Activated B cell treated with CpG ODN at 0.5 μM for 24 hours (primary cell): ENCODE data around the gene DNAJC19. TPM values are rescaled to one million over a fixed set of nuclear protein-coding genes. Genes with fewer than 3 reads are reported as not detected.

Source experiments
- ATAC-seq: fragments of 200-7000 bp; cut with Tn5 transposase; one replicate; pipeline ENCODE4 v1.10.0; 2021; ENCODE audit warnings: low read depth, mild to moderate bottlenecking, moderate library complexity
- CTCF ChIA-PET: fragments of 350-600 bp; sonication (Branson Sonifier 250); formaldehyde crosslinking; loops from one replicate; lab custom pipeline; 2021; ENCODE audit warnings: antibody characterized with exemption; lab: Charles Lee
- POLR2A ChIA-PET: fragments of 350-600 bp; sonication (Branson Sonifier 250); formaldehyde crosslinking; loops from one replicate; lab custom pipeline; 2021; ENCODE audit warnings: antibody characterized with exemption; lab: Charles Lee
- DNase-seq: peaks from one replicate; pipeline ENCODE4 v3.0.0; 2022
- H3K27ac Mint-ChIP-seq: one replicate; pipeline ENCODE4 v1.8.0; 2020; ENCODE audit warnings: mixed read lengths
- H3K27me3 Mint-ChIP-seq: one replicate; pipeline ENCODE4 v1.8.0; 2021; ENCODE audit warnings: mixed read lengths
- H3K36me3 Mint-ChIP-seq: one replicate; pipeline ENCODE4 v1.8.0; 2021; ENCODE audit warnings: low read depth, mixed read lengths
- H3K4me1 Mint-ChIP-seq: one replicate; pipeline ENCODE4 v1.8.0; 2021; ENCODE audit warnings: mixed read lengths
- H3K4me3 Mint-ChIP-seq: one replicate; pipeline ENCODE4 v1.8.0; 2020; ENCODE audit warnings: mild to moderate bottlenecking, mixed read lengths
- H3K9me3 Mint-ChIP-seq: one replicate; pipeline ENCODE4 v1.8.0; 2020; ENCODE audit warnings: mixed read lengths
- intact Hi-C: fragments of 100-400 bp; cut with micrococcal nuclease; formaldehyde crosslinking; loops from one replicate; pipeline ENCODE4 v1.15.1; 2024
- total RNA-seq: library from RNA; stranded (reverse); gene quantifications from 2 replicates; pipeline ENCODE4 v1.2.3, GENCODE V29; 2022
- TF ChIP-seq, protein P1 (sequence below): fragments of 200-600 bp; IDR thresholded peaks from one replicate; pipeline ENCODE4 v1.8.0; 2022; ENCODE audit warnings: antibody characterized with exemption, mild to moderate bottlenecking

The DNAJC19 gene
- 40.3 and 53.1 TPM in 2 replicates for total RNA-seq

DNA sequence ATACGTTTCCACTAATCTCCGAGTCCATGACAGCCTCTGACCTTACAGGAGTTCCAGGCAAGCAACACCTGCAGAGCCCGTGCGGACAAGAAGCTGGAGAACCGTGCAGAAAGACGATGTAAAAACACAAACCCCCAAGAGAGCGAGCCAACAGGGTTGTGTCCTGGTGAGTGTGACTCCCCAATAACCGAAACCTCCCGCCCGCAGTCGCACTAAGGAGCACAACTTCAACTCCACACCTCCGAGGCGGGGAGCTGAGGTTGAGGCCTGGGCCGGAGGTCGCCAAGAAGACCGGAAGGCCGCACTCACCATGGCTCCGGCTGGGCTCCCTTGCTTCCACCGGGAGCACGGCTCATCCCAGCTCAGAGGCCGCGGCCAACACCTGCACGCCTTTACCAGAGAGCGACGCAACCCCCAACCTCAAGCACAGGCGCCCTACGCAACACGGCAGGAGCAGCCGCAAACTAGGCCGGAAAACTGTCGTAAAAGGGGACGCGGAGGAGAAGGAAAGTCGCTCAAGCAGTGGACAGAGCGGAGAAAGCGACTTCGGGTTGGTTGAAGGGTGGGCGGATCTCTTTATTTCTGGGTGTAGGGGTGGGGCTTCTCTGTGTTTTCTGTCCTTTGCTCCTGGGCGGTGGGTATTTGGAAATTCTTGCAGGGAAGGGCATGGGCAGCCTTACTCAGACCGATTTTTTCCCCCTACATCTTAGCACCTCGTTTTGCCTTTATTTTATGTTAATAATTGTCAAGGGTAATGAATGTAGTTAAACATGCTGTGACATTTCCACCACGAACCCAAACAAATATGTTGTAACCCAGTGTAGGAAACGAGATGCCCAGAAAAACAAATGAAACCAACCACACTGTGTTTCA, at the start of gene DNAJC19:
Gene DNAJC19, minus strand, starts transcription at position 446 of the 873 bp plus-strand sequence. Its CDS starts 134 bp downstream, at position 312.
- DNase-seq = peak; percentile 77
- TF ChIP-seq, protein P1, sequence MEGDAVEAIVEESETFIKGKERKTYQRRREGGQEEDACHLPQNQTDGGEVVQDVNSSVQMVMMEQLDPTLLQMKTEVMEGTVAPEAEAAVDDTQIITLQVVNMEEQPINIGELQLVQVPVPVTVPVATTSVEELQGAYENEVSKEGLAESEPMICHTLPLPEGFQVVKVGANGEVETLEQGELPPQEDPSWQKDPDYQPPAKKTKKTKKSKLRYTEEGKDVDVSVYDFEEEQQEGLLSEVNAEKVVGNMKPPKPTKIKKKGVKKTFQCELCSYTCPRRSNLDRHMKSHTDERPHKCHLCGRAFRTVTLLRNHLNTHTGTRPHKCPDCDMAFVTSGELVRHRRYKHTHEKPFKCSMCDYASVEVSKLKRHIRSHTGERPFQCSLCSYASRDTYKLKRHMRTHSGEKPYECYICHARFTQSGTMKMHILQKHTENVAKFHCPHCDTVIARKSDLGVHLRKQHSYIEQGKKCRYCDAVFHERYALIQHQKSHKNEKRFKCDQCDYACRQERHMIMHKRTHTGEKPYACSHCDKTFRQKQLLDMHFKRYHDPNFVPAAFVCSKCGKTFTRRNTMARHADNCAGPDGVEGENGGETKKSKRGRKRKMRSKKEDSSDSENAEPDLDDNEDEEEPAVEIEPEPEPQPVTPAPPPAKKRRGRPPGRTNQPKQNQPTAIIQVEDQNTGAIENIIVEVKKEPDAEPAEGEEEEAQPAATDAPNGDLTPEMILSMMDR = no peak
- Mint-ChIP-seq H3K27ac (peak within 1 kb of the TSS; percentile 92), H3K36me3 (peaks cover 38% of the 10 kb centered on the region), H3K9me3 (no peaks in the 10 kb centered on the region), H3K27me3 (peaks cover 7% of the 10 kb centered on the region), H3K4me1 (peaks cover 32% of the 10 kb centered on the region), H3K4me3 (peak within 1 kb of the TSS; percentile 98)
- ATAC-seq = peak; percentile 97
- ChIA-PET POLR2A (interaction anchor here (0.9 to 2.3 kb wide), 7 partner anchors 9 to 389 kb away, joined by 3 to 9 read pairs (median 4); partner anchors contain the start of genes FXR1 and TTC14), CTCF (no interaction called here)
- intact Hi-C loops = loop anchor here (1.0 to 5.0 kb wide), 5 partner anchors 42 to 1693 kb away; partner anchors contain the start of genes FXR1, TTC14 and USP13

DNA sequence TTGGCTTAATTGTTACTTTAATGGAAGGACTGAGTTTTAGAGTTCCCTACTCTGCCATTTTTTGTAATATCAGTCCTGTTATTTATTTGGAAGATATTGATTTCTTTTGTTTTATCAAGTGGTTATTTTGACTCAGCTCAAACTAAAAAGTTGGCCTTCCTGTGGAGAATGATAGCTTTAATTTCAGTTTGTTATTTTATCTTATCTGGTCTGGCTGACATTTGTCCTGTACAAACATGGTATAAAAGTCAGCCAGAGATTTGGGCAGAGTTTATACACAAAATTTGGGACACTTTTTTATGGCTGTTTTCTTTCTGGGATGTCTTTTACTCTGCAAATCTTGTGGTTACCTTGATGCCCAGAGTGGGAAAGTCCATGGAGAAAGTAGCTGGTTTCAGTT, 41.4 kb upstream of the DNAJC19 start:
- H3K27me3 Mint-ChIP-seq = no peaks in the 10 kb centered on the region
- H3K27ac Mint-ChIP-seq = no peak overlapping the region
- H3K4me1 Mint-ChIP-seq = no peaks in the 10 kb centered on the region
- ChIA-PET POLR2A (no interaction called here), CTCF (no interaction called here)
- H3K36me3 Mint-ChIP-seq = no peaks in the 10 kb centered on the region
- H3K4me3 Mint-ChIP-seq = no peak overlapping the region
- ATAC-seq (no peak), DNase-seq (no peak)
- peaks cover 7% of the 10 kb centered on the region for H3K9me3 Mint-ChIP-seq
- intact Hi-C loops = no loop called here
- TF ChIP-seq, protein P1 = no peak

GRCh38 chr3:181025204-181025603, 35.7 kb upstream of the DNAJC19 start:
- no peak for DNase-seq
- intact Hi-C loops = no loop called here
- CTCF ChIA-PET = no interaction called here
- Mint-ChIP-seq H3K4me3 (no peak overlapping the region), H3K4me1 (no peaks in the 10 kb centered on the region), H3K36me3 (no peaks in the 10 kb centered on the region), H3K27ac (no peak overlapping the region), H3K9me3 (peaks cover 17% of the 10 kb centered on the region), H3K27me3 (no peaks in the 10 kb centered on the region)
- POLR2A ChIA-PET = no interaction called here
- TF ChIP-seq, protein P1 = no peak
- ATAC-seq = no peak

- no peak for ATAC-seq
- H3K9me3 Mint-ChIP-seq = no peaks in the 10 kb centered on the region
- POLR2A ChIA-PET = no interaction called here
- H3K27ac Mint-ChIP-seq = no peak overlapping the region
- TF ChIP-seq, protein P1 = no peak
- no peaks in the 10 kb centered on the region for H3K4me1 Mint-ChIP-seq
- intact Hi-C loops = no loop called here
- H3K36me3 Mint-ChIP-seq = no peaks in the 10 kb centered on the region
- CTCF ChIA-PET = no interaction called here
- DNase-seq = no peak
- peaks cover 8% of the 10 kb centered on the region for H3K27me3 Mint-ChIP-seq
- no peak overlapping the region for H3K4me3 Mint-ChIP-seq
Measured at GRCh38 chr3:181017690-181018089, 28.2 kb upstream of the DNAJC19 start.

DNA sequence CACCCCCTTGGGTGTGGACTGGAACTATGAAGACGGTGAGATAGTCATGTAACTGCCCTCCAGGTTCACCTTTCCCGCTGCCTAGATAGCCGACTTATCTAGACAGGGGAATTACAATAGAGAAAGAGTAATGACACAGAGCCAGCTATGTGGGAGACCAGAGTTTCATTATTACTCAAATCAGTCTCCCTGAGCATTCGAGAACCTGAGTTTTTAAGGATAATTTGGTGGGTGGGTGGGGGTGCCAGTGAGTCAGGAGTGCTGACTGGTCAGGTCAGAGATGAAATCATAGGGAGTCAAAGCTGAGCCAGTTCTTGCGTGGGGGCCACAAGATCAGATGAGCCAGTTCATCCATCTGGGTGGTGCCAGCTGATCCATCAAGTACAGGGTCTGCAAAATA, 19.7 kb upstream of the DNAJC19 start:
- Mint-ChIP-seq H3K27ac (no peak overlapping the region), H3K36me3 (no peaks in the 10 kb centered on the region), H3K27me3 (peaks cover 7% of the 10 kb centered on the region), H3K9me3 (peaks cover 7% of the 10 kb centered on the region), H3K4me1 (no peaks in the 10 kb centered on the region), H3K4me3 (no peak overlapping the region)
- POLR2A ChIA-PET = interaction anchor here (0.6 kb wide), 1 partner anchor 179 kb away, joined by 4 read pairs; no protein-coding TSS in a partner anchor
- DNase-seq (no peak), ATAC-seq (no peak)
- CTCF ChIA-PET = no interaction called here
- intact Hi-C loops = no loop called here
- TF ChIP-seq, protein P1 = no peak
